ENCODE measurements around the gene VAV3. TPM values are rescaled to one million over a fixed set of nuclear protein-coding genes. Genes with fewer than 3 reads are reported as not detected.
A peak's percentile ranks its signal among the peaks of the same experiment; 100 is the strongest.

Gene VAV3
- total RNA-seq, 1 donor from 2014 or later, result 39.3 TPM

- DNase-seq, result no peak
These were observed 9.1 kb upstream of the VAV3 start for GRCh38 chr1:107974090-107974489.

- peak; percentile 3 for DNase-seq
These were observed 7.6 kb upstream of the VAV3 start for GRCh38 chr1:107972391-107973180.

GRCh38 chr1:107966550-107966949, 1.6 kb upstream of the VAV3 start:
- DNase-seq, result no peak

GRCh38 chr1:107964336-107965109, 457 bp downstream of the VAV3 start:
- DNase-seq, result no peak

GRCh38 chr1:107963601-107964335, 1.2 kb downstream of the VAV3 start:
- no peak for DNase-seq

- no peak for DNase-seq
These were observed 2.0 kb downstream of the VAV3 start for GRCh38 chr1:107963008-107963407.

- no peak for DNase-seq
These were observed 10.1 kb downstream of the VAV3 start for GRCh38 chr1:107954719-107955415.

GRCh38 chr1:107954126-107954525, 10.9 kb downstream of the VAV3 start:
- no peak for DNase-seq

- DNase-seq, result no peak
These were observed 11.4 kb downstream of the VAV3 start for GRCh38 chr1:107953556-107953955.

GRCh38 chr1:107952989-107953388, 12.0 kb downstream of the VAV3 start:
- no peak for DNase-seq

GRCh38 chr1:107950464-107950863, 14.5 kb downstream of the VAV3 start:
- no peak for DNase-seq

GRCh38 chr1:107949467-107950253, 15.3 kb downstream of the VAV3 start:
- DNase-seq, result no peak

GRCh38 chr1:107946794-107947193, 18.2 kb downstream of the VAV3 start:
- no peak for DNase-seq

GRCh38 chr1:107943694-107944093, 21.3 kb downstream of the VAV3 start:
- no peak for DNase-seq

GRCh38 chr1:107942814-107943213, 22.2 kb downstream of the VAV3 start:
- no peak for DNase-seq

- DNase-seq, result no peak
These were observed 23.4 kb downstream of the VAV3 start for GRCh38 chr1:107941531-107941930.

GRCh38 chr1:107941123-107941522, 23.9 kb downstream of the VAV3 start:
- no peak for DNase-seq

GRCh38 chr1:107940701-107941100, 24.3 kb downstream of the VAV3 start:
- no peak for DNase-seq

GRCh38 chr1:107940017-107940577, 24.9 kb downstream of the VAV3 start:
- no peak for DNase-seq

GRCh38 chr1:107939256-107939655, 25.7 kb downstream of the VAV3 start:
- no peak for DNase-seq

All from skin of body (tissue), 2 donors.